GM21381 (cell line): ENCODE data around the gene SIRPB2.
"Not testable (repeated sequence)": the region's sequence is repeated elsewhere in the genome, so short reads cannot be mapped to it uniquely, and the experiment has no call there.

Experiments
- ATAC-seq: cut with Tn5 transposase; IDR thresholded peaks from one replicate; pipeline ENCODE4 v1.9.1; 2021; ENCODE audit warnings: mild to moderate bottlenecking, moderate library complexity; ENCODE audit not compliant: unreplicated experiment

The SIRPB2 gene

DNA sequence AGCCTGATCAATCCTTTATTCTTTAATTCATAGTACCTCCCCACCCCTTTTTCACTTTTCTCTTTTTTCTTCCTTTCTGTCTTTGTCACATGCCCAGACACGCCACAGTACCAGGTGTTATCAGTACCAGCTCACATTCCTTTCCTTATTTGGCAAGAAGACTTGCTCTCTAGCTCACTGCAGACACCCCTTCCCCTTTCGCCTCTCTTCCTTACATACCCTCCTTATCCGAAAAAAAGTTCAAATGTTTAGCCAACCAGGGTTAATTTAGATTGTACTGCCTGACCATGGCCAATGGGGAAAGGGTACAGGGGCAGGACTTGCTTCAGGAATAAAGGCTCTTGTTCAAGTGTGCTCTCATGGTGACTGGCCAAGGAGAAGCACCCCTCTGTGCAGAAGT is 9.3 kb upstream of the SIRPB2 start:
- no peak for ATAC-seq

GRCh38 chr20:1499528-1500420 is 8.6 kb upstream of the SIRPB2 start:
- ATAC-seq: no peak

- not testable (repeated sequence) for ATAC-seq
Measured at GRCh38 chr20:1497371-1497770, 6.2 kb upstream of the SIRPB2 start.

DNA sequence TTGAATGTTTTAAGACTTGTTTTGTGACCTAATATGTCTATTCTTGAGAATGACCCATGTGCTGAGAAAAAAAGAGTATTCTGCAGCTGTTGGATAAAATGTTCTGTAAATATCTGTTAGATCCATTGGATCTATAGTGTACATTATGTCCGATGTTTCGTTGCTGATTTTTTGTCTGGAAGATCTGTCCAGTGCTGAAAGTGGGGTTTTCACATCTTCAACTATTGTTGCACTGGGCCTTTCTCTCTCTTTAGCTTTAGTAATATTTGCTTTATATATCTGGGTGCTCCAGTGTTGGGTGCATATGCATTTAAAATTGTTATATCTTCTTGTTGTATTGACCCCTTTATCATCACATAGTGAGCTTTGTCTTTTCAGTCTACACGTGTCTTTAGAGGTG is 5.7 kb upstream of the SIRPB2 start:
- ATAC-seq: no peak

DNA sequence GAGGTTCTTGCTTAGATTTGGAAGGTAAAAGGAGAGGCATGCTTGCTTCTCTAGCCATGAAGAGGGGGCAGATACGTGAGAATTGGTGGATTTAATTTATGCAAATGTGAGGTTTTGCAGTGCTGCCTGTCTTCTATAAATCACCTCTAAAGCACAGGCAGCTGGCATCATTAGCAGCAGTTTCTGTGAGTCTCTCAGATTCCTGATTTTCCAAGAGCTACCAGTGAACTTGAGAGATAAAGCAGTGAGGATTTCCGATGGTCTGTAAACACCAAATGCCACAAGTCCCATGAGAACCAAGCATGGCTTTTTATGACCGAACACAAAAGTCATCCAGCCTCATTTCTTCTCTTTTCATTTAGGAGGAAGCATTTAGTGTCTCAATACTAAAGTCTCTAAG is 3.2 kb upstream of the SIRPB2 start:
- no peak for ATAC-seq

DNA sequence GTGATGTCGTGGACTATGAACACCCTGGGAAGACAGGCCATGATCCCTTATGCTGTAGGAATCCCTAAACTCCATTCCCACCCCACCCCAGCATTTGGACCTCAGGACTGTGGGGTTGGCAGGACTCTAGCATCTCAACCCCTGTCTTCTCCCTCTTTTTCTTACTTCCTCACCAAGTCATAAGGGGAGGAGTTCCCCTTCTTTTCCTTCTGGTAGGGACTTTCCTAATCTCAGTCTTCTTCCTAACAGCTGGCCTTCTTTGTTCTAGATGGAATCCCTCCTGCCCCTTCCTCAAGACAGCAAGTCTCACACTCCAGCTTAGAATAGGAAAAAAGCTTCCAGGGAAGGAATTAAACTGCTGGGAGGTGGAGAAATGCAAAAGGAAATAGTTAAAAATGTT is 2.3 kb upstream of the SIRPB2 start:
- no peak for ATAC-seq

GRCh38 chr20:1491860-1492642 is 831 bp upstream of the SIRPB2 start:
- no peak for ATAC-seq

DNA sequence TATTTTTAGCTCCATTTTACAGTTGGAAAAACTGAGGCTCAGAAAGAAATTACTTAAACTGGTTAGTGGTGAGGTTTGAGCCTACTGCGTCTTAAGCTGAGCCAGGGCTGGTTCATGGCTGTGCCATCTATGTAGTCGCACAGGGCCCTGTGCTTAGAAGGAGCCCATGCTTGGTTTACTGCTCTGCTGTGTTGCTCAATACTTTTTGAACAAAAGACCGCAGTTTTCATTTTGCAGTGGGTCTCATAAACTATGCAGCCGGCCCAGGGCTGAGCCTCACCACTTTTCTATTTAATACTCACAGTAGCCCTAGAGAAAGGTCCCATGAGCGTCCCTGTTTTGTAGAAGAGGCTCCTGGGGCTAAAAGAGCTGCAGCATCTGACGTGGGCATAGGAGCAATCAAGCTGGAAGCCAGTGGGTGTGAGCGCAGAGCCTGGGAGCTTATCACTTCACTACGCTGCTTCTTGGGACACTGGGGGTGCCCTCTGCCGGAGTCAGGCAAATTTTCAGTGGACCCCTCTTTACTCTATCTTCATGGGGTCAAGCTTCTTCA is 501 bp downstream of the SIRPB2 start:
- no peak for ATAC-seq

GRCh38 chr20:1489764-1490436 is 1.3 kb downstream of the SIRPB2 start:
- ATAC-seq: no peak

DNA sequence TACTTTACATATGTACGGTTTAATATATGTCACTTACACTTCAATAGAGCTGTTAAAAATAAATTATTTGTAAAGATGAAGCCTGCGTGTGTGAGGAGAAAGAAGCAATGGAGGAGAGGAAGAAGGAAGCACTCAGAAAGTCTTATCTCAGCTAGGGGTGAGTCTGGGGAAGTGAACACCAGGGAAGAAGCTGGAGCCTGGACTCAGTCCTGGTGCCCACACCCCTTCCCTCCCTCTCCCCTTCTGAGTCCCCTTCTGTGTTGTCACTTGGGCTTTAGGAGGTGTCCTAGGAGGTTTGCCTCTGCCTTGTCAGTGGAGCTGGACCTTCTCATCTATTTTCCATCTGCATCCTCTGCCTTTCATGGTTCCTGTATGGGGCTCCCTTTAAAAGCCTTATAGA is 1.9 kb downstream of the SIRPB2 start:
- ATAC-seq: no peak

DNA sequence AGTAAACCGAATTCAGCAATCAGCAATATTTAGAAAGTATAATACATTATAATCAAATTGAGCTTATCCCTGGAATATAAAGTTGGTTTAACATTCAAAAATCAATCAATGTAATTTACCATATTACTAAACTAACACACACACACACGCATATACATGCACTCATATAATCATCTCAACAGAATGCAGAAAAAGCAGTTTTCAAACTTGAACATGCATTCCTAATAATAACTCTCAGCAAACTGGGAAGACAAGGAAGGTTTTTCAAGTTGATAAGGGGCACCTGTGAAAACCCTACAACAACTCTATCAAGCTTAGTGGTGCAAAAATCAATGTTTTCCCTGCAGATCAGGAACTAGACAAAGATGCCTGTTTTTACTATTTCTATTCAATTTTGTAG is 4.7 kb downstream of the SIRPB2 start:
- no peak for ATAC-seq

DNA sequence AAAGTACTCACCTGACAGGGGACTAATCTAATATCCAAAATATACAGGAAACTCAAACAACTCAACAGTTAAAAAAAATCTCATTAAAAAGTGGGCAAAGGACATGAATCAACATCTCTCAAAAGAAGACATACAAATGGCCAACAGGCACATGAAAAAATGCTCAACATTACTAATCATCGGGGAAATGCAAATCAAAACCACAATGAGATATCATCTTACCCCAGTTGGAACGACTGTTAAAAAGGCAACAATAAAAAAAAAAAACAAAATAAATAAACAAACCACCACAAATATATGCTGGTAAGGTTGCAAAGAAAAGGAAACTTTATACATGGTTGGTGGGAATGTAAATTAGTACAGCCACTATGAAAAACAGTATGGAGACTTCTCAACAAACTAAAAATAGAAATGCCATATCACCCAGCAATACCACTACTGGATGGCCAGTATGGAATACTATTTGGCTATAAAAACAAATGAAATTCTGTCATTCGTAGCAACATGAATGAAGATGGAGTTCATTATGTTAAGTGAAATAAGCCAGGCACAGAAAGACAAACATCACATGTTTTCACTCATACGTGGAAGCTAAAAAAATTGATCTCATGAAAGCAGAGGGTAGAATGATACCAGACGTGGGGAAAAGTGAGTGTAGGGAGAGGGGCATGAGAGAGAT is 6.6 kb downstream of the SIRPB2 start:
- no peak for ATAC-seq

DNA sequence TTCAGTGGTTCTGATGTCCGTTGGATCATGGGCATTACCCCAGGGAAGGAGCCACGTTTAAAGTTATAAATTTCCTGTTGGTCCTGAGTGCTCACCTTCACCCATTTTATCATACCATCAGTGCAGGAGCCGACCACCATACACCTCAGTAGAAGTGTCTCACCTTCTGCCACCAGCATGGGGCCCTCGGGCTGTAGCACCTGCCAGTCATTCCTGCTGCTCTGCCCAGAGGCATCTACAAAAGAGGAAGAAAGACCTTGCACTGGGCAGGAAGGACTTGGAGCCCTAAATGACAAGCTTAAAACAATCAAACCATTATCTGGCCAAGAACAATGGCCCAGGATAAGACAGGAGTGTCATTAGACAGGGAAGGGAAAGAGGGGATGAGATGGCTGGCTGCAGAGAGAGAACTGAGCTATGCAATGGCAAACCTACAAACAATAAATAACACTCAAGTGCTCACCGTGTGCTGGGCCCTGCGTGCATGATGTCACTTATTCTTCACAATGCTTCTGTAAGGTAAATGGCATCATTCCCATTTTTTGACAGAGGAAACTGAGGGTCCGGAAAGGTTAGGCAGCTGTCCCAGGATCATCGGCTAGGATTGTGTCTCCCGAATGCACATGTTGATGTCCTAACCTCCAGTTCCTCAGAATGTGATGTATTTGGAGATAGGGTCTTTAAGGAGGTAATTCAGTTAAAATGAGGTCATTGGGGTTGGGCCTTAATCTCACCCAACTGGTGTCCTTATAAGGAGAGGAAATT is 11.2 kb downstream of the SIRPB2 start:
- no peak for ATAC-seq

- no peak for ATAC-seq
Measured at GRCh38 chr20:1478566-1478965, 12.7 kb downstream of the SIRPB2 start.

DNA sequence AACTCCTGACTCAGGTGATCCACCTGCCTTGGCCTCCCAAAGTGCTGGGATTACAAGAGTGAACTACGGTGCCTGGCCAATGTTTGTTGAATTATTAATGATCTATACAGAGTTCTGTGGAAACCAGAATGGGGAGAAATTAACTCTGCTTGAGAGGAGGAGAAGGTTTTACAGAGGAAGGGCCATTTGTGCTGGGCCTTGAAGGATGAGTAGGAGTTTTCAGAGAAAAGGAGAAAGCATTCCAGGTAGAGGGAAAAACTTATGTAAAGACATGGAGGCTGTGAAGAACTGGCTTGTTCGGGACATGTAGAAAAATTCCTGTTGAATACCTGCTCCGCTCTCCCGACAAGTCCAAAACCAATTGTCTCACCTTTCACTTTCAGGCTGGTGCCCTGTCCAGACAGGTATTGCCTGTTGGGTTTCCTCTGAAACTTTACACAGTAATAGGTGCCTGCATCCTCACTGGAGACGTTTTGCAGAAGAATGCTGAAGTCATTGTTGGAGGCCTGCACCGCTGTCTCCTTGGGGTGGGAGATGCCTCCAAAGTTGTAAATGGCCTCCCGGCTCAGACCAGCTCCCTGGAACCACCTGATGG is 13.2 kb downstream of the SIRPB2 start:
- ATAC-seq: no peak

DNA sequence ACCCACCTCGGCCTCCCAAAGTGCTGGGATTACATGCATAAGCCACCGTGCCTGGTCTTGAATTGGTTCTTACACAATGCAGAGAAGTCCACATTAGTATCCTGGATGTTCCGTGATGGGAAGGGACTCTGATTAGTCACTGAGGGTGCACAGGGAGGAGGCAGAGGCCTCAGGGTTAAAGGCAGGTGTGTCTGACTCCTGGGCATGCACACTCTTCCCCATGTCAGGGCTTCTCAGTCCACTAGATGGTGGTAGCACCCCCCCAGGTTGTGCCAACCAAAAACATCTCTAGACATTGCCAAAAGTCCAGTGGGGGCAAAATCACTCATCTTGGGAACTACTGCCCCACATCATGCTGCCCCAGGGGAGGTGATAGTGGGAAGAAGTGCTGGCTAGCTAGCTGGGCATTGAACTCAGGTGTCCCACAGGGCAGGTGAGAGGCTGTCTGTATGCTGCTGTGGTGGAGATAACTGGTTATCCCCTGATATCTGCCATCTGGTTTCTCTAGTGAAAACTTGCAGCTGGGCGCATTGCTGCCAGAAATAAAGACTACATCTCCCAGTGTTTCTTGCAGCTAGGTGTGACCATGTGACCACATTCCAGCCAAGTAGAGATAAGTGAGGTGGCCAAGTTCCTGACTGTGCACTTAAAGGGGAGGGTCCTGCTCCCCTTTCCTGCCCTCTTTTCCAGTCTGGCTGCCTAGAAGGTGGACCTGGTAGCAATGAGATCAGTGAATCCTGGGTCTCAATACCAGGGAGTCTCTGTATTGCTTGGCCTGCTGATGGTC is 16.2 kb downstream of the SIRPB2 start:
- no peak for ATAC-seq

GRCh38 chr20:1474325-1474724 is 16.9 kb downstream of the SIRPB2 start:
- no peak for ATAC-seq

GRCh38 chr20:1473246-1474220 is 17.7 kb downstream of the SIRPB2 start:
- no peak for ATAC-seq
